ENCODE results near the gene RNU1-3.
"Not testable (repeated sequence)": the region's sequence is repeated elsewhere in the genome, so short reads cannot be mapped to it uniquely, and the experiment has no call there.

The RNU1-3 gene

GRCh38 chr1:16628361-16629111 is 38.2 kb downstream of the RNU1-3 start:
- Histone ChIP-seq H4K20me1 (ENCODE audit: insufficient read depth, low read length, poor library complexity, severe bottlenecking) (no peaks in the 10 kb centered on the region), H3K4me1 (ENCODE audit: insufficient read depth, low read length, poor library complexity, severe bottlenecking) (no peaks in the 10 kb centered on the region), H3K9ac (ENCODE audit: low read depth, low read length, poor library complexity, severe bottlenecking) (no peak overlapping the region), H3K4me2 (ENCODE audit: low read depth, low read length, poor library complexity, severe bottlenecking) (no peak overlapping the region), H3K9me2 (replicated peaks; ENCODE audit: low read depth, low read length) (no peaks in the 10 kb centered on the region), H3F3A (ENCODE audit: low read depth) (no peaks in the 10 kb centered on the region), H3K9me3 (ENCODE audit: insufficient read depth, low read depth, low read length) (no peaks in the 10 kb centered on the region), H3K27me3 (ENCODE audit: insufficient read depth, low read length, poor library complexity, severe bottlenecking) (no peaks in the 10 kb centered on the region), H3K4me3 (ENCODE audit: low read length, poor library complexity, severe bottlenecking) (no peak overlapping the region), H3K79me2 (ENCODE audit: insufficient read depth, low read length) (no peaks in the 10 kb centered on the region), H2AFZ (ENCODE audit: low read length) (no peak overlapping the region), H3K36me3 (ENCODE audit: insufficient read depth, low read length) (peaks cover 56% of the 10 kb centered on the region; the same call in 1 of the 2 replicates)
- TF ChIP-seq CTCF (conservative IDR thresholded peaks at IDR 0.05; ENCODE audit: low read length), result no peak
- TF ChIP-seq EZH2phosphoT487 (IDR thresholded peaks at IDR 0.05; ENCODE audit: borderline replicate concordance), result no peak

GRCh38 chr1:16626409-16626983 is 40.3 kb downstream of the RNU1-3 start:
- H2AFZ ChIP-seq (ENCODE audit: low read length); H3K9me3 ChIP-seq (ENCODE audit: insufficient read depth, low read depth, low read length); H3K27me3 ChIP-seq (ENCODE audit: insufficient read depth, low read length, poor library complexity, severe bottlenecking); H3K79me2 ChIP-seq (ENCODE audit: insufficient read depth, low read length); H4K20me1 ChIP-seq (ENCODE audit: insufficient read depth, low read length, poor library complexity, severe bottlenecking); H3K9ac ChIP-seq (ENCODE audit: low read depth, low read length, poor library complexity, severe bottlenecking); H3K9me2 ChIP-seq (replicated peaks; ENCODE audit: low read depth, low read length); H3F3A ChIP-seq (ENCODE audit: low read depth); H3K4me3 ChIP-seq (ENCODE audit: low read length, poor library complexity, severe bottlenecking); H3K4me1 ChIP-seq (ENCODE audit: insufficient read depth, low read length, poor library complexity, severe bottlenecking); H3K4me2 ChIP-seq (ENCODE audit: low read depth, low read length, poor library complexity, severe bottlenecking): not testable (repeated sequence)
- peaks cover 41% of the 10 kb centered on the region; the same call in 1 of the 2 replicates for H3K36me3 ChIP-seq (ENCODE audit: insufficient read depth, low read length)

- Histone ChIP-seq H4K20me1 (ENCODE audit: insufficient read depth, low read length, poor library complexity, severe bottlenecking) (no peaks in the 10 kb centered on the region), H3F3A (ENCODE audit: low read depth) (no peaks in the 10 kb centered on the region), H3K9ac (ENCODE audit: low read depth, low read length, poor library complexity, severe bottlenecking) (no peak overlapping the region), H3K36me3 (ENCODE audit: insufficient read depth, low read length) (peaks cover 34% of the 10 kb centered on the region; the same call in 1 of the 2 replicates), H3K4me3 (ENCODE audit: low read length, poor library complexity, severe bottlenecking) (no peak overlapping the region), H3K27me3 (ENCODE audit: insufficient read depth, low read length, poor library complexity, severe bottlenecking) (no peaks in the 10 kb centered on the region), H3K4me1 (ENCODE audit: insufficient read depth, low read length, poor library complexity, severe bottlenecking) (no peaks in the 10 kb centered on the region), H3K9me2 (replicated peaks; ENCODE audit: low read depth, low read length) (no peaks in the 10 kb centered on the region), H2AFZ (ENCODE audit: low read length) (no peak overlapping the region), H3K79me2 (ENCODE audit: insufficient read depth, low read length) (no peaks in the 10 kb centered on the region), H3K4me2 (ENCODE audit: low read depth, low read length, poor library complexity, severe bottlenecking) (no peak overlapping the region), H3K9me3 (ENCODE audit: insufficient read depth, low read depth, low read length) (no peaks in the 10 kb centered on the region)
- no peak for TF ChIP-seq EZH2phosphoT487 (IDR thresholded peaks at IDR 0.05; ENCODE audit: borderline replicate concordance)
- TF ChIP-seq CTCF (conservative IDR thresholded peaks at IDR 0.05; ENCODE audit: low read length), result no peak
These were observed 41.0 kb downstream of the RNU1-3 start for GRCh38 chr1:16625497-16626408.

- not testable (repeated sequence) for H3K4me2 ChIP-seq (ENCODE audit: low read depth, low read length, poor library complexity, severe bottlenecking)
These were observed 42.7 kb downstream of the RNU1-3 start for GRCh38 chr1:16623812-16624719.

GRCh38 chr1:16623337-16623736 is 43.4 kb downstream of the RNU1-3 start:
- H3K9ac ChIP-seq (ENCODE audit: low read depth, low read length, poor library complexity, severe bottlenecking); H3F3A ChIP-seq (ENCODE audit: low read depth); H4K20me1 ChIP-seq (ENCODE audit: insufficient read depth, low read length, poor library complexity, severe bottlenecking); H3K9me3 ChIP-seq (ENCODE audit: insufficient read depth, low read depth, low read length); H3K4me1 ChIP-seq (ENCODE audit: insufficient read depth, low read length, poor library complexity, severe bottlenecking); H3K79me2 ChIP-seq (ENCODE audit: insufficient read depth, low read length); H3K4me2 ChIP-seq (ENCODE audit: low read depth, low read length, poor library complexity, severe bottlenecking); H3K4me3 ChIP-seq (ENCODE audit: low read length, poor library complexity, severe bottlenecking); H3K27me3 ChIP-seq (ENCODE audit: insufficient read depth, low read length, poor library complexity, severe bottlenecking); H2AFZ ChIP-seq (ENCODE audit: low read length); H3K9me2 ChIP-seq (replicated peaks; ENCODE audit: low read depth, low read length): not testable (repeated sequence)
- H3K36me3 ChIP-seq (ENCODE audit: insufficient read depth, low read length), result peaks cover 23% of the 10 kb centered on the region; the same call in 1 of the 2 replicates

More at GRCh38 chr1:16623812-16624719, 42.7 kb downstream of the RNU1-3 start:
- not testable (repeated sequence) for H3K79me2 ChIP-seq (ENCODE audit: insufficient read depth, low read length); H3K4me3 ChIP-seq (ENCODE audit: low read length, poor library complexity, severe bottlenecking); H3F3A ChIP-seq (ENCODE audit: low read depth); H3K27me3 ChIP-seq (ENCODE audit: insufficient read depth, low read length, poor library complexity, severe bottlenecking); H2AFZ ChIP-seq (ENCODE audit: low read length); H4K20me1 ChIP-seq (ENCODE audit: insufficient read depth, low read length, poor library complexity, severe bottlenecking); H3K4me1 ChIP-seq (ENCODE audit: insufficient read depth, low read length, poor library complexity, severe bottlenecking); H3K9me3 ChIP-seq (ENCODE audit: insufficient read depth, low read depth, low read length); H3K9me2 ChIP-seq (replicated peaks; ENCODE audit: low read depth, low read length); H3K9ac ChIP-seq (ENCODE audit: low read depth, low read length, poor library complexity, severe bottlenecking)
- peaks cover 26% of the 10 kb centered on the region; the same call in 1 of the 2 replicates for H3K36me3 ChIP-seq (ENCODE audit: insufficient read depth, low read length)
